Measurements from ENCODE around the gene NTMT2. TPM values are rescaled to one million over a fixed set of nuclear protein-coding genes. Genes with fewer than 3 reads are reported as not detected.

NTMT2 gene
- total RNA-seq, 1 experiment from 2014 or later: not detected

DNA sequence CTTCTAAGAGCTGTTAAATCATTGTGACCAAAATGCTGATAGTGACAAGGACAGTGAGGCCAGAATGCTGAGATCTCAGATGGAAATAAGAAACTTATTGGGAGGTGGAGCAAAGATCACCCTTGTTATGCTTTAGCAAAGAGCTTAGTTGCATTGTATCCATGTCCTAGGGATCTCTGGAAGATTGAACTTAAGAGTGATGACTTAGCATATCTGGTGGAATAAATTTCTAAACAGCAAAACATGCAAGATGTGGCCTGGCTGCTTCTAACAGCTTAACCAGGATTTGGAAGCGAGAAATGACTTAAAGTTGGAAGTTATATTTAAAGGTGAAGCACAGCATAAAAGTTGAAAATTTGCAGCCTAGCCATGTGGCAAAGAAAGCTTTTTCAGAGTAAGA, 7.7 kb downstream of the NTMT2 start:
- no peaks in the 10 kb centered on the region for H3F3A ChIP-seq (ENCODE audit: insufficient read depth, low read depth)
- H3K27me3 ChIP-seq (ENCODE audit: insufficient read depth, low read depth): no peaks in the 10 kb centered on the region
- no peaks in the 10 kb centered on the region for H4K20me1 ChIP-seq (ENCODE audit: insufficient read depth)
- H3K4me2 ChIP-seq: no peak overlapping the region
- no peak overlapping the region for H3K4me3 ChIP-seq
- no peak overlapping the region for H2AFZ ChIP-seq
- ChIA-PET CTCF (no interaction called here), POLR2A (ENCODE audit: unreplicated experiment) (no interaction called here)
- no peak overlapping the region for H3K27ac ChIP-seq
- H3K9me3 ChIP-seq (ENCODE audit: insufficient read depth, low read depth): no peaks in the 10 kb centered on the region
- H3K79me2 ChIP-seq (ENCODE audit: low read depth): no peaks in the 10 kb centered on the region
- TF ChIP-seq CTCF (conservative IDR thresholded peaks at IDR 0.05) (no peak), EZH2 (IDR thresholded peaks at IDR 0.05; ENCODE audit: low read depth) (no peak)
- intact Hi-C loops (cut with micrococcal nuclease; ENCODE audit: unreplicated experiment): no loop called here
- no peak for DNase-seq
- H3K9me2 ChIP-seq (ENCODE audit: insufficient read depth): no peaks in the 10 kb centered on the region
- H3K4me1 ChIP-seq (replicated peaks; ENCODE audit: insufficient read depth): no peaks in the 10 kb centered on the region
- BruUV-seq (replicated peaks): no TSS peak
- H3K36me3 ChIP-seq (ENCODE audit: low read depth): no peaks in the 10 kb centered on the region

GRCh38 chr1:170155055-170155454, 9.3 kb downstream of the NTMT2 start:
- Histone ChIP-seq H3K27me3 (ENCODE audit: insufficient read depth, low read depth) (no peaks in the 10 kb centered on the region), H3F3A (ENCODE audit: insufficient read depth, low read depth) (no peaks in the 10 kb centered on the region), H3K4me2 (no peak overlapping the region), H3K79me2 (ENCODE audit: low read depth) (no peaks in the 10 kb centered on the region), H2AFZ (no peak overlapping the region), H3K36me3 (ENCODE audit: low read depth) (no peaks in the 10 kb centered on the region), H3K4me1 (replicated peaks; ENCODE audit: insufficient read depth) (no peaks in the 10 kb centered on the region), H4K20me1 (ENCODE audit: insufficient read depth) (no peaks in the 10 kb centered on the region), H3K9me2 (ENCODE audit: insufficient read depth) (no peaks in the 10 kb centered on the region), H3K4me3 (no peak overlapping the region), H3K27ac (no peak overlapping the region), H3K9me3 (ENCODE audit: insufficient read depth, low read depth) (no peaks in the 10 kb centered on the region)
- POLR2A ChIA-PET (ENCODE audit: unreplicated experiment): no interaction called here
- intact Hi-C loops (cut with micrococcal nuclease; ENCODE audit: unreplicated experiment): no loop called here
- CTCF ChIA-PET: no interaction called here
- no peak for DNase-seq
- no peak for TF ChIP-seq CTCF (conservative IDR thresholded peaks at IDR 0.05)
- no peak for TF ChIP-seq EZH2 (IDR thresholded peaks at IDR 0.05; ENCODE audit: low read depth)
- no TSS peak for BruUV-seq (replicated peaks)

- no TSS peak for BruUV-seq (replicated peaks)
- Histone ChIP-seq H3K36me3 (ENCODE audit: low read depth) (no peaks in the 10 kb centered on the region), H4K20me1 (ENCODE audit: insufficient read depth) (no peaks in the 10 kb centered on the region), H2AFZ (no peak overlapping the region), H3K9me2 (ENCODE audit: insufficient read depth) (no peaks in the 10 kb centered on the region), H3K27me3 (ENCODE audit: insufficient read depth, low read depth) (no peaks in the 10 kb centered on the region), H3K9me3 (ENCODE audit: insufficient read depth, low read depth) (no peaks in the 10 kb centered on the region), H3K4me2 (no peak overlapping the region), H3K27ac (no peak overlapping the region), H3K4me1 (replicated peaks; ENCODE audit: insufficient read depth) (no peaks in the 10 kb centered on the region), H3K4me3 (no peak overlapping the region), H3K79me2 (ENCODE audit: low read depth) (no peaks in the 10 kb centered on the region), H3F3A (ENCODE audit: insufficient read depth, low read depth) (no peaks in the 10 kb centered on the region)
- intact Hi-C loops (cut with micrococcal nuclease; ENCODE audit: unreplicated experiment): no loop called here
- TF ChIP-seq CTCF (conservative IDR thresholded peaks at IDR 0.05) (no peak), EZH2 (IDR thresholded peaks at IDR 0.05; ENCODE audit: low read depth) (no peak)
- ChIA-PET CTCF (no interaction called here), POLR2A (ENCODE audit: unreplicated experiment) (no interaction called here)
- no peak for DNase-seq
Observed at GRCh38 chr1:170156594-170156993, 10.8 kb downstream of the NTMT2 start.

Measured in PC-9 (cell line).